GM19324 (cell line): ENCODE results near the gene RERE.

Experiments
- ATAC-seq: cut with Tn5 transposase; IDR thresholded peaks from one replicate; pipeline ENCODE4 v1.9.1; 2021; ENCODE audit warnings: mild to moderate bottlenecking, moderate library complexity; ENCODE audit not compliant: unreplicated experiment, low FRiP score

The RERE gene

DNA sequence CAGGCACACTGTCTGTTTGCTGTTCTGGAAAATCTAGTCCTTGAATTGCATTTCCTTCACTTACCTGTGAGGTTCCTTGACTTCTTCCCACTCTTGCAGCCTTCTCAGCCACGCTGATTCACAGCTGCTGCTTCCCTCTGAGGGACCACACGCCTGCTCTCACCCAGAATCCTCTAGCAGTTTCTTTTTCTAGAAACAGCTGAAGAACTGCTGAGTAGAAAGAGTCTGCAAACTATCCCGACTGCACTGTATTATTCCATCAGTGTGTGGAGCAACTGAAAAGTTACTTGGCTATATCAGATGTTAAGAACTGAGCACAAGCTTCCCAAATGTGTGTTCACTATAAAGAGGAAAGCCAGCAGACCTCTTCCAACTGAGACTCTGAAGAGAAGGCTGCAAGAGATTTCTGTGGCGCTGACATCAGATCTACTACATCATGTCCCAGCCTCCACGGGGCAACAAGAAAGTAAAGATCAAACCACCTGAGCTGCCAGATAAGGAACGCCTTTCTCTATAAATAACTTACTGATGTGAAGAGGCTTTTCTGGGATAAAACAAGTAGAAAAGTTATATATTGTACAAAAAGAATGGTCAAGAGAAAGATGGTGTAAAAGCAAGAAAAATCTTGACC lies 226.6 kb downstream of the RERE start:
- ATAC-seq = no peak

DNA sequence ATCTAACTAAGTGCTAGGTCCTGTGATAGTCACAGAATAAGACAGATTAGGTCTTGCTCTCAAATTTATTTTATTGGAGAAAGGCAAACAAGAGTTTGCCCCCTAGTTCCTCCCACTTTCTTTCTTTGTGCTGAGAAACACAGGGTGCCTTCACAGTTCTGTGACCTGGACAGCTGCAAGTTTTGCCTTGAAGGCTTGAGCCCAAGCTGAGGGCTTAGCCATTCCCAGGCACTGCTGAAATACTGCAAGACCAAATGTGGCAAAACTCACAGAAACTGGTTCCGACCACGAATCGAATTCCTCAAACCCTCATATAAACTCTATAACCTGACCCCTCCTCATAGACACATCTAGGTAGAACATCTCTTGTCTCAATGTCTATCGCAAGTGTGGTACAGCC lies 227.9 kb downstream of the RERE start:
- ATAC-seq = no peak

DNA sequence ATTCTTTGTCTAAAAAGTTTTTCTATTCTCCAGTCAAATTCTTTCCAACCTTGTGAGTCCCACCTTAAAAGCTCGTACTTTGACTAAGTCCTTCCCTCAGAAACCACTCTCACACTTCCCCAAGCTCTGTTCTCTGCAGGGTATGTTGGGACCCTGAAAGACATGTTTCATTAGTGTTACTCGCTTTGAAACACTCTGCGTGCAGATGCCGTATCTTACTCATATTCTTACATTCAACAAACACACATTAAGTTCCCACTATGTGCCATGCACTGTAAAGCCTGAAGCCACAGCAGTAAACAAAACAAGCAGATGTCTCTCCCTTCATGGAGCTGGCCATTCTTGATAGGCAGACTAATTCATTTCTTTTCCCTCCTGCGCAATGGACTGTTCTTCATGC lies 229.7 kb downstream of the RERE start:
- ATAC-seq = no peak

DNA sequence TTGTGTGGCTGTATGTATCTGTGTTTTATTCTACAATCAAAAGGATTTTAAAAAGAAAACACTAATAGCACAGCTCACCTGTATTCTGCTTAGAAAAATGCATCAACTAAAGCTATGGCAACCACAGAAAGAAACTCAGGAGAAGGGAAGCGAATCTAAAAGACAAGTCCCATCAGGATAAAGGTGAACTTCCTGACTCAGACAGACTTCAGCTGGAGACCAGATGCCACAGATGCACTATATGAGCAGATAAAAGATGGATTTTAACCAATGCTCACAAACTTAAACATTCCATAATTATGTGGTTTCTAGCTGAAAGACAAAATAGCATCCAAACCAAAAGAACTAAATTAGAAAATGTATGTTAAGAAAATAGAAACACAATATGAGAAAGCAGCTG lies 231.0 kb downstream of the RERE start:
- no peak for ATAC-seq

DNA sequence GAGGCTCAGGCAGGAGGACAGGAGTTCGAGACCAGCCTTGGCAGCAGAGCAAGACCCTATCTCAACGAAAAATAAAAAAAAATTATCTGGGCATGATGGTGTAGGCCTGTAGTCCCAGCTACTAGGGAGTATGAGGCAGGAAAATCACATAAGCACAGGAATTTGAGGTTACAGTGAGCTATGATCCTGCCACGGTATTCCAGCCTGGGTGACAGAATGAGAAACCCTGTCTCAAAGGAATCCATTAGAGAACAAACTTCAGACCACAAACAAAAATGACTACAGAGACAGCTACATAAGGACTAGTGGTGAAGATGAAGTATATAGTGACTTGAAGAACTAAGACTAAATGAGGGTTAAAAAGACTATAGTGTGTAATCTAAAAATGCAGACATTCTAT lies 233.1 kb downstream of the RERE start:
- no peak for ATAC-seq

DNA sequence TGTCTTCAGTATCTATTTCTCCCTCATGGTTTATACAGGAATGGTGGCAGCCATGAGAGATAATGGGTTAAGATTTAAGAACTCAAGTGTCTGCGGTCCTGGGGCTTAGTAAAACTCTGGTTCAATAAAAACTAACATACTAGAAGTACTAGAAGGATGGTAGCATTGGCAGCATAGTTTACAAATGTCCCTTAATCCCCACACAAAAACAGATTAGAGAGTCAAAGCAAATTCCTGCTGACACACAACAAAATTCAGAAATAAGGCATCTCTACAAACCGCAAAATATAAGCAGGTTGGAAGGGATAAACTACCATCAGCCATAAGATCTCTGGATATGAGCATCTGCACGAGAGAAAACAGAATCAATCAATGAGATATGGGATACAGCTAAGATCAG lies 234.4 kb downstream of the RERE start:
- no peak for ATAC-seq

DNA sequence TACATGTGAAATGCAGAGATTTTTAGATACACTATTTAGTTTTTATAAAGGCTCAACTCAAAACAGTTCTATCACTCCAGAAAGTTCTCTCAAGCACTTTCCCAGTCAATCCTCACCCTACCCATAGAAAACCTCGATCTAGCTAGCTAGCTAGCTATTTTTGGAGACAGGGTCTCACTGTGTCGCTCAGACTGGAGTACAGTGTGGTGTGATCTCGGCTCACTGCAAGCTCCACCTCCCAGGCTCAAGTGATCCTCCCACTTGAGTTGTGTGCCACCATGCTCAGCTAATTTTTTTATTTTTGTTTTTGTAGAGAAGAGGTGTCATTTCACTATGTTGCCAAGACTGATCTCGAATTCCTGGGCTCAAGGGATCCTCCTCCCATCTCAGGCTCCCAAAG lies 236.9 kb downstream of the RERE start:
- ATAC-seq = no peak

DNA sequence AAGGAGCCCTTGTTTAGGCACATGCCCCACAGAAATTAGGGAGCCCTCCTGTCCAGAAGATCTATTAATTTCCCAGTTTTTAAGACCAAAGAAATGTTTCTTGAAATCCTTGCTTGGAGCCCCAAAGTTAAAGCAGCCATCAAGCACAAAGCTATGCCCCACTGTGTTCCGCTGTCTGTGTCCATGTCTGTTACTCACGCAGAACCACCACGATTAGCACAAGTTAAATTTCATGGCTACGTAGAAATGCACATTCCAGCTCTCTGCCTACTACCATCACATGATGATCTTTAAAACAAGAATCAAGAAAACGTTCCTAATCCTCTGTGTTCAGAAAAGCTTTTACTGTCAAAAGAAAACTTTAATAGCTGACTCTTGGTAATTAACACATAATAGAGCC lies 238.5 kb downstream of the RERE start:
- no peak for ATAC-seq

DNA sequence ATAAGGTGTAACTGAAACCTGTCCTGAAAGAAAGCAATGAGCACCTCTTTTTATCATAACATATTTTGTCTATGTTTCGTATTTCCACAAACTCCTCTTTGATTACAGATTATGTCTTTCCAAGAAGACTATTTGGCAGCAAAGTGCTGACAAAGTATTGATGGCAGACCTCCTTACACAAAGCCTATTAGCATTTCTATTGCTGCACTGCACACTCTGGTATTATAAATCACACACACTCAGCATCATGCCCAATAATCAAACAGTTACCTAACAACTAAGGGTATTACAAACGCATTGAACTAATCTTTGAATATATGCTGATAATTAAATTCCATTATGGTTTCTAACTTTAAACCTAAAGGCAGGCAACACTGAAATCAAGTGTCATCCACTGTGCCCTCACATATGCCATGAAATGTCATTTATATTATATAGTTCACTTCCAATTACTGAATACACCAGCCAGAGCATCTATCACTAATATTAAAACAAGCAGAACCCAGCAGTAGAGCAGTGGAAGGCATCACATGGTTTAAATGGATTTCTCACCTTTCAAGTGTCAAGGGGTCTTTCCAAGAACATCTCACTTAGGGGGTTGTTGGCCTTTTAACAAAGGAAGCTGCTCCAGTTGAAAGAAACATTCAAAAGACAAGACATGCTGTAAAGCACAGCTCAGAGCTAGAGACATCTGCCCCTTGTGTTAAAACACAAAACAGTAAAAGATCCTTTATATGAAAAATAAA lies 239.1 kb downstream of the RERE start:
- no peak for ATAC-seq

DNA sequence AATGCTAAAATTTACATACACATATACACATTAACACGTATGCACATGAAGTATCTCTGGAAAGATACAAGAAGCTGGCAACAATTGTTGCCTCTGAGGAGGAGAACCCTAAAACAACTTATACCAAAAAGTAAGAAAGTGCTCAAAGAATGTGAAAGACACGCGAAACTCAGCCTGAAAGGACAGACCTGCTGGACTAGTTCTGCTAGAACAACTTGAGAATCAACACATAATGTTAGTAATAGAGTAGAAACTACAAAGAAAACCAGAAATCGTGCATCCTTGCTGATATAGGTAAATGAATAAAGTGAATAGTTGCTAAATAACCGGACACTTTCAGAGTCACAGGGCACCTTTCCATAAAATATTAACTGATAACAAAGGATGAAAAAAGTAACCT lies 242.5 kb downstream of the RERE start:
- ATAC-seq = no peak

DNA sequence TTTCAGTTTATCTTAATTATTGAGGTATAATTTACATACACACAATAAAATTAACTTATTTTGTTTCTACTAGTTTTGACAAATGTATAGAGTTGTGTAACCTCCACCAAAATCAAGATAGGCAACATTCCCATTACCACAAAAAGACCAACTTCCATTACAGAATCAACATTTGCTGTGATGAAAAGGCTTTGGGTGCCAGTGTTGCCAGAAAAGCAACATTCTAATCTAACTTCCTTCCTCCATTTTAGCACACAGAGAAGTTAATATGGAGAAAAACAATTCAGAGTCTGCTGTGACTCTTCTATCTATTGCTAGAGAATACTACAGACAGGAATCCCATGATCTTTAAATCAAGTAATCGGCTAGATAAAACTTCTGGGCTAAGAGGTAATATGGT lies 245.3 kb downstream of the RERE start:
- no peak for ATAC-seq

DNA sequence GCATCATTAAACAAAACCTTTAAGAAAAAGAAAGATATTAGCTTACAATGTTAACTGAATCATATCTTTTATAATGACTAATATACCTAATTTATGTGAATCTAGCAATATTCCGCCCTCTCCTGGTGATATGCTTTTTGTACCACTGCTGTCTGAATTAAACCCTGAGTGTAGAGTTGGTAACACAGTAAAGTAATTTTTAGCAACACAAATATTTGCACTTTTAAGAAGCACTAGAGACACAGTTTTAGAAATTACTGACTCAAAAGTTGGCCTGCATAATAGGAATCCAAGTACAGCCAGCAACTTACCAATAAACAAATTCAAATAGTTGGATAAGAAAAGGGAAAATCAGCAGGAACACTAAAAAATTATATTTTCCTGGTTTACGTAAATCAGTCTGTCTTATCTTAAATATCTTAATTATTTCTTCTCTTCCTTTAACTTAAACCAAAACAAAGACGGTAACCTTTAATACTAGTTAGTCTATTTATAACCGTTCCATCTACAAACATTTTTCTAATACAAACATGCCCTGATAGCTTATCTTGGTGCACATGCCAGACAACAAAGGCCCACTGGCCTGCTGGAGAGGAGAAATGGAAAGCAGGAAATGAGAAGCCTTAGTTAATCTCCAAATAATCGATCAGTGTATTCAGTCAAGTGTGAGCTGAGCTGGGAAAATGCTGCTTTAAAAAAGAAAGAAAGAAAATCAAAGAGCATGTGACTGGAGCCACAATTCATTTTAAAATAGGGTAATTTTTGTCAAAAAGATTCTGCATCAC lies 246.0 kb downstream of the RERE start:
- ATAC-seq = no peak

DNA sequence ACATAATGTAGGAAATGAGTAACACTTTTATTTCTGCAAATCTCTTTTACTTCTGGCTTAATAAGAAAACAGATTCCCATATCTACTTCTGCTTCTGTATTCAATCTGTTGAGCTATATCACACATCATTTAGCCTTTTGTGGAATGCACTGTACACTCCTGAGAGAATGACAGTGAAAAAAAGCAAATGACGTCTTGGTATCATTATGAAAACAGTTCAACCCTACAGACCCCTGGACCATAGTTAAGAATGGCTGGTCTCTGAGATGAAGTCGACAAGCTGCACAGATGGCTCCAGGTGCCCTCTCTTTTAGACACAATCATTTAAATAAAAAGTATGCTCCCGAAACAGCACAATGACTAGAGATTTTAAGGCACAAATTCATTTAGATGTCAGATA lies 247.0 kb downstream of the RERE start:
- ATAC-seq = no peak

DNA sequence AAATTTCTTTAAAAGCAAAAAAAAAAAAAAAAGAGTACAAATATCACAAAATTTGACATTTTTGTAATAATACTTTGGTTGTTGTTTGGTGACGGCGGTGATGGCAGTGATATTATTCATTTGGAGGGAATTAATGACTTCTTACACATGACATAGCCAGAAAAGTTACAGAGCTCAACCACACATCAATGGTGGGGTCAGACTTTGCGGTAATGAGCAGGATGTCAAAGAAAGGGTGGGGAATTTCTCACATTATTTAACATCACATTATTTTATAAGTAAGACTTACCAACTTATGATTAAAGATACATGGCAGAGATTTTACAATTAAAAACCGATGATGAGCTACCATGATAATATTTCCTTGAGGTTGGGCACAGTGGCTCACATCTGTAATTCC lies 248.2 kb downstream of the RERE start:
- no peak for ATAC-seq

DNA sequence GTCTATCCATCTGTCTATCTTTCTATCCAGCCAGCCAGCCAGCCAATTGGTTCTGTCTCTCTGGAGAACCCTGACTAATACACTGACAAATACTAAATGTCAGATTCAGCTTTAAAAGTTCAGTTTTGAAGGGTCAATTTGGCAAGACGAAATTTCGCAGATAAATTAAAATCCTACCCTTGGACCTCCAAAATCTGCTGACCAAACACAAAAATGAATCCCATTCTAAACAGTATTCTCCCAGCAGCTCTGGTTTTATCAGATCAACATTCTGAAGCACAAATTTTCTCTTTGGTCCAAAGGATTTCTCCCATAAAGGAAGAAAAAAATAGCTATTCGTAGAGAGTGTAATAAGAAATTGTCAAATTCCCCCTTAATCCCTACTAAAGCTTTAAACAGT lies 248.6 kb downstream of the RERE start:
- no peak for ATAC-seq

DNA sequence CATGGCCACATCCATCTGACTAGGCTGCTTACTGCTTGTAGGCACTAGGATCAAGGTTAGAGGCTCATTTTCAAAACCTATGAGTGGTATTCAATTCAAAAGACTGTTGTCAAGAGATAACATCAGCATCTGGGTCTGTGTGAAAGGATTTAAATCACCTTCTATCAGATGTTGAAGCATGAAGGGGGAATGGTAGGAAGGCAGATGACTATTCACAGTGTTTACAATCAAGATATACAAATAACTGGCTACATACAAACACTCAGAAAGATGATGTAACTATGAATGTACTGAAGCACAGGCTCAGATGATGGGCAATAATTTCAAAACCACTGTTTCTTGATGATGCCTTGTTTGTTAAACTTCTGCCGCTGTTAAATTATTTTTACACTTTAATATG lies 250.3 kb downstream of the RERE start:
- no peak for ATAC-seq

DNA sequence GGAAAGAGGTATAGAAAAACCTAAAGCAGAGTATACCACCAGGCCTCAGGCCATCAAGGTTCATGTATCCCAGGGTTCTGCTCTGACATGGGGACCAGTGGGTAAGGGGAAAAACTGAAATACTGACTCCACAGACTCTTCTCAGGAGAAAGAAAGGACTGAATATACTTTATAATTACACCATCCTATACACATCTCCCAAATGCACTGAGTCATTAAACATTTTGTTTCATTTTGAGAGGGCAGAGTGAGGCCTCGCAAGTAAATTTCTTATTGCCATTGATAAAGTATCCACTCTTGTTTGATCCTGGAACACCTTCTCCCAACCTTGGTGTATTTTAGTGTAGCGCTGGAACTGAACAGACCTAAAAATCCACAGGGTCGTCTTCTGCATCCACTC lies 251.6 kb downstream of the RERE start:
- ATAC-seq = no peak

DNA sequence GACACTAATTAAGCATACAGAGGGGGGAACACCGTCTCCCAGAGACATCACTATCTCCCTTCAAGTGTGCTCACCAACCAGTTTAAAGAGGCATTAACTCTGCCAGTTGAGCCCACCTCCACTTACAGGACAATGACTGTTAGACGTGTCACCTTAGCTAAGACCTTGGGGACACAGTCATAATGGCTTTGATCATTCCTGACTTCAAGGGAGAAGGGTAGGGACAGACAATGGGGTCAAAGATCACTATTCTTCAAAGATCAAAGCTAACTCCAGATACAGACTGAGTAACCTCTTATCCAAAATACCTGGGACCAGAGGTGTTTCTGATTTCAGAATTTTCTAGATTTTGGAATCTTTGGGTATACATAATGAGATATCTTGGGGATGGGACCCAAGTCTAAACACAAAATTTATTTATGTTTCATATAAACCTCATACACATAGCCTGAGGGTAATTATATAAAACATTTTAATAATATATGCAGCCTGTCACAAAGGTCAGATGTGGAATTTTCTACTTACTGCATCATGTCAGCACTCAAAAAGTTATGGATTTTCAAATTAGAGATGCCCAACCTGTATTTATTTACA lies 253.4 kb downstream of the RERE start:
- ATAC-seq = no peak

DNA sequence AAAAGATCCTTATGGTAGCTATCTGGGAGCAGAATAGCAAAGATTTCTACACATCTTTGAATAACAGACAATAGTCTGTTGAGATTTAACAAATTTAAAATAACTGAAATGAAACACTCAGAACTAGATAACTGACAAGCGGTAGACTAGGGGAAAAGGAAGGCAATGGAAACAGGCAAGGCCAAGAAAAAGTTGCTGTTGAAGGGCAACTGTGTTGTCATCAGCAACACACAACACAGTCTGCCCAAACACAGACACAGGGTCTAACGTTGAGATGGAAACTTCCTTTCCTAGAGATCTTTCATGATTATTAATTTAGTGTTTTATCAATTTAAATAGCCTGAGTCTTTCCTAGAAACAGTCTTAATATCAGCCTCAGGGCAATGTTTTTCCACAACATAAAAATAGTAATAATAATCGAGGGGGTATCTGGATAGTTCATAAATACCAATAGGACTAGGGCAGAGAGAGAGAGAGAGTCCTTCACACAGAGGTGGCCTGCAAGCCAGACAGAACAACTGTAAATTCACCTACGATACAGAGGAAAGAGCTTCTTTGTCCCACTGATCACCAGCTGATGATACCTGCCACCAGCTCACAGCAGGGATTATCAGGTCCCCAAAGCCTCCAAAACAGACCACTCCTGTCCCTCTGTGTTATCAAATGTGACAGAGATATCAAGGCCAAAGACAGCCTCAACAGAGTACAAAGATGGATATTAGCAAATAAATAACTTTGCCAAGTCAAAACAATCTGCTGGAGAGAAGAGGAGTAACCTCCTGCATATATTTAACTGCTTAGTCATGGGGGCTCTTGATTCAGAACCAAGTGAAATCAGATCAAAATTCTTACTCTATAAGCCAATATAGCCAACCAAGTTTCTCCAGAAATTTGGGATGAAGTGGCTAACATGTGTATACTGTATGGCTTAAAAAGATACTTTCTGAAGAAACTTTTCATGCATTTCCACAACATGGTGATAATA lies 254.3 kb downstream of the RERE start:
- no peak for ATAC-seq

DNA sequence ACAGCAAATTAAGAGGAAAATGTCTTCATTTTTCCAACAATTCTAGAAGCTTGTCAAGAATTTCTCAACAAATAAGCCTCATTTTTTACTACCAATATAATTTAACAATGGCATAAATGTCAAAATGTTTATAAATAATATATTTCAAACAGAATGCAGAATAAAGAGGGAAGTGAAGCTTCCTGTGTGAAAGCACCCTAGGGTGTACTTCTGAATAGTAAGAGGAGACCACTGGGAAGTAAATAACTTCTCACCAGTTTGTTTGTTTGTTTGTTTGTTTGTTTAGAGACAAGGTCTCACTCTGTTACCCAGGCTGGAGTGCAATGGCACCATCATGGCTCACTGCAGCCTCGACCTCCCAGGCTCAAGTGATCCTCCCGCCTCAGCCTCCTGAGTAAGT lies 255.2 kb downstream of the RERE start:
- ATAC-seq = no peak
